ENCODE data around the gene ZSWIM9. TPM values are rescaled to one million over a fixed set of nuclear protein-coding genes. Genes with fewer than 3 reads are reported as not detected.

Gene ZSWIM9
- 5.3 TPM for total RNA-seq

DNA sequence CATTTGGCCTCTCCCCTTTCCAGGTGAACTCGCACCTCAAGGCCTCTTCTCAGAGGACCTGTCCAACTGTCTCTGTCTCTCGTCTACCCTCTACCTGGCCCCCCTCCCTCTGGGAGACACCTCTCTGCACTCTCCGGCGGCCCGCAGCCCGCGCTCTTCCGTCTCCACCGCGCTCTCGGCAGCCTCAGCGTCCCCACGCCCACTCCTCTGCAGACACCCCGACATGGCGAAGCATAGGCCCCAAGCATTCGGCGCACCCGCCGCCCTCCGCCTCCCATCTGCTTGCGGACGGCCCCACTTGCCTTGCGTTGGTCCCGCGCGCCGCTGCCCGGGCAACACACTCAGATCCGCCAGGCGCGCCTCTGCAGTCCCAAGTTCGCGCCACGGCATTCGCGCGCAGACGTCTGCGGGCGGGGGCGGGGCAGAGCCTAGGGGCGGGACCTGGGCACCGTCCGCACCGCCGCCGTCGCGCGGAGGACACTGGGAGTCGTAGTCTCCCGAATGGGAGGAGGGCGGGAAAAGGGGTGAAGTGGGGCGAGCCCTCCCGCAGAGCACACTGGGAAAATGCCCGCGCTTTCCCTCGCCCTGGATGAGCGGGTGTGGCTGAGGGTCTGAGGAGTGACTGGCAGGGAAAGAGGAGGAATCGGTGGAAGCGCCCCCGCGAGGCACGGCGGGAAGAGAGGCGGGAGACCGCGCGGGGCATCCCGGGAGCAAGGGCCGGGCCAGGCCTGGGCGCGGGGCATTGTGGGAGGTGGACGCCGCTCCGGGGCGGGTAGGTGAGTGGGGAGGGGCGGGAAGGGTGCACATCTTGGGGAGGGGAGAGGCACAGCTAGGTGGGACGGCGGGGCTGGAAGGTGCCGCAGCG lies at the start of gene ZSWIM9, which contains the start of gene LIG1:
Gene ZSWIM9, plus strand, starts transcription at position 742 of the 865 bp plus-strand sequence. CDS start 1,123 bp downstream, outside the sequence.
Gene LIG1, minus strand, starts transcription at position 406 of the 865 bp plus-strand sequence. CDS start 4,778 bp downstream, outside the sequence.

Other genes starting within 250 kb of the ZSWIM9 start
- gene BSPH1, start 178.5 kb upstream of the ZSWIM9 start, total RNA-seq = not detected
- gene ELSPBP1, start 176.0 kb upstream of the ZSWIM9 start, total RNA-seq = not detected
- gene CABP5, start 126.6 kb upstream of the ZSWIM9 start, total RNA-seq = not detected
- gene PLA2G4C, start 59.9 kb upstream of the ZSWIM9 start, total RNA-seq = 9.1 TPM
- 46.3 TPM for gene LIG1, start 336 bp upstream of the ZSWIM9 start, total RNA-seq
- gene CARD8, start 85.2 kb downstream of the ZSWIM9 start, total RNA-seq = 38.8 TPM
- gene ZNF114, start 99.4 kb downstream of the ZSWIM9 start, total RNA-seq = 5.0 TPM
- gene EMP3, start 154.9 kb downstream of the ZSWIM9 start, total RNA-seq = 3.1 TPM
- 2.8 TPM for gene TMEM143, start 193.3 kb downstream of the ZSWIM9 start, total RNA-seq
- gene SYNGR4, start 193.7 kb downstream of the ZSWIM9 start, total RNA-seq = not detected
- gene KDELR1, start 220.9 kb downstream of the ZSWIM9 start, total RNA-seq = 25.4 TPM
- 4.1 TPM for gene GRIN2D, start 223.0 kb downstream of the ZSWIM9 start, total RNA-seq

All from parietal lobe (tissue), 1 donor.